ENCODE data around the gene FSD2. TPM values are rescaled to one million over a fixed set of nuclear protein-coding genes. Genes with fewer than 3 reads are reported as not detected.

FSD2 gene
- total RNA-seq, 1 experiment from 2014 or later = not detected

Other genes with a start within 250 kb of the FSD2 start
- gene CPEB1, start 158.7 kb downstream of the FSD2 start, total RNA-seq (2022) = not detected in 2 replicates
- gene AP3B2, start 96.2 kb downstream of the FSD2 start, total RNA-seq (2022) = 6.1 and 7.5 TPM in 2 replicates
- gene WHAMM, start 3.6 kb upstream of the FSD2 start, total RNA-seq (2022) = 8.2 and 10.1 TPM in 2 replicates
- 8.8 and 17.0 TPM in 2 replicates for gene HOMER2, start 146.7 kb upstream of the FSD2 start, total RNA-seq (2022)
- 21.0 and 25.6 TPM in 2 replicates for gene RAMAC, start 180.1 kb upstream of the FSD2 start, total RNA-seq (2022)
- gene C15orf40, start 205.6 kb upstream of the FSD2 start, total RNA-seq (2022) = 38.1 and 39.3 TPM in 2 replicates

Measured in MCF 10A (cell line).